Measurements from ENCODE around the gene ARHGDIA. TPM values are rescaled to one million over a fixed set of nuclear protein-coding genes. Genes with fewer than 3 reads are reported as not detected.

Gene ARHGDIA
- total RNA-seq, 2 donors from 2014 or later, result 369 to 410 TPM

GRCh38 chr17:81833921-81834830 is 37.0 kb downstream of the ARHGDIA start:
- peak overlapping the region; percentile 85 to 89 for H3K4me3 Mint-ChIP-seq
- peaks cover 37% of the 10 kb centered on the region for H3K4me1 Mint-ChIP-seq (ENCODE audit: low read depth)
- H3K36me3 Mint-ChIP-seq (ENCODE audit: insufficient read depth in 2 of 2), result peaks cover 0 to 6% of the 10 kb centered on the region in 2 donors
- DNase-seq, result no peak
- H3K27me3 Mint-ChIP-seq (ENCODE audit: low read depth), result no peaks in the 10 kb centered on the region
- ATAC-seq (replicated peaks in 1 of 2), result no peak
- no peak overlapping the region for H3K27ac Mint-ChIP-seq
- no peaks in the 10 kb centered on the region for H3K9me3 Mint-ChIP-seq

GRCh38 chr17:81833160-81833920 is 37.8 kb downstream of the ARHGDIA start, which contains the start of gene MCRIP1:
Gene MCRIP1, minus strand, starts transcription at chr17:81833291. Its CDS starts 8,785 bp downstream, at chr17:81824506.
- Mint-ChIP-seq H3K36me3 (ENCODE audit: insufficient read depth in 2 of 2) (peaks cover 0 to 6% of the 10 kb centered on the region in 2 donors), H3K27ac (peak within 1 kb of the TSS; percentile 96), H3K4me3 (peak within 1 kb of the TSS; percentile 97 to 98), H3K9me3 (no peaks in the 10 kb centered on the region), H3K4me1 (ENCODE audit: low read depth) (peaks cover 37% of the 10 kb centered on the region), H3K27me3 (ENCODE audit: low read depth) (no peaks in the 10 kb centered on the region)
- peak; percentile 98 to 99 for DNase-seq
- peak; percentile 82 to 85 for ATAC-seq (replicated peaks in 1 of 2)

- DNase-seq (peak; percentile 67 to 72), ATAC-seq (replicated peaks in 1 of 2) (peak; percentile 48 to 54)
- H3K36me3 Mint-ChIP-seq (ENCODE audit: insufficient read depth in 2 of 2), result peaks cover 0 to 6% of the 10 kb centered on the region in 2 donors
- H3K27me3 Mint-ChIP-seq (ENCODE audit: low read depth), result no peaks in the 10 kb centered on the region
- H3K9me3 Mint-ChIP-seq, result no peaks in the 10 kb centered on the region
- H3K4me3 Mint-ChIP-seq, result peak overlapping the region; percentile 97 to 98
- H3K4me1 Mint-ChIP-seq (ENCODE audit: low read depth), result peaks cover 37% of the 10 kb centered on the region
- peak overlapping the region; percentile 96 for H3K27ac Mint-ChIP-seq
These were observed 38.5 kb downstream of the ARHGDIA start for GRCh38 chr17:81832608-81833159.

GRCh38 chr17:81831957-81832607 is 39.1 kb downstream of the ARHGDIA start:
- H3K27ac Mint-ChIP-seq, result peak overlapping the region; percentile 96
- H3K36me3 Mint-ChIP-seq (ENCODE audit: insufficient read depth in 2 of 2), result peaks cover 0 to 6% of the 10 kb centered on the region in 2 donors
- no peaks in the 10 kb centered on the region for H3K9me3 Mint-ChIP-seq

GRCh38 chr17:81831563-81831956 is 39.6 kb downstream of the ARHGDIA start:
- H3K36me3 Mint-ChIP-seq (ENCODE audit: insufficient read depth in 2 of 2), result peaks cover 0 to 6% of the 10 kb centered on the region in 2 donors
- H3K9me3 Mint-ChIP-seq, result no peaks in the 10 kb centered on the region
- peak overlapping the region; percentile 97 to 98 for H3K4me3 Mint-ChIP-seq
- ATAC-seq (replicated peaks in 1 of 2) (no peak), DNase-seq (peak in 1 of 2 donors; percentile 15)
- peak overlapping the region; percentile 96 for H3K27ac Mint-ChIP-seq
- H3K27me3 Mint-ChIP-seq (ENCODE audit: low read depth), result no peaks in the 10 kb centered on the region
- peaks cover 37% of the 10 kb centered on the region for H3K4me1 Mint-ChIP-seq (ENCODE audit: low read depth)

More at GRCh38 chr17:81831957-81832607, 39.1 kb downstream of the ARHGDIA start:
- DNase-seq (peak; percentile 54 to 62), ATAC-seq (replicated peaks in 1 of 2) (peak; percentile 31 to 44)
- no peaks in the 10 kb centered on the region for H3K27me3 Mint-ChIP-seq (ENCODE audit: low read depth)
- peak overlapping the region; percentile 97 to 98 for H3K4me3 Mint-ChIP-seq
- H3K4me1 Mint-ChIP-seq (ENCODE audit: low read depth), result peaks cover 37% of the 10 kb centered on the region

- Mint-ChIP-seq H3K27me3 (ENCODE audit: low read depth) (no peaks in the 10 kb centered on the region), H3K27ac (no peak overlapping the region), H3K4me1 (ENCODE audit: low read depth) (peaks cover 30% of the 10 kb centered on the region), H3K36me3 (ENCODE audit: insufficient read depth in 2 of 2) (peaks cover 0 to 6% of the 10 kb centered on the region in 2 donors), H3K4me3 (peak overlapping the region in 1 of 2 donors; percentile 51), H3K9me3 (no peaks in the 10 kb centered on the region)
- ATAC-seq (replicated peaks in 1 of 2) (no peak), DNase-seq (no peak)
These were observed 41.3 kb downstream of the ARHGDIA start for GRCh38 chr17:81829858-81830257.

- ATAC-seq (replicated peaks in 1 of 2), result no peak
- DNase-seq, result no peak
- Mint-ChIP-seq H3K4me3 (no peak overlapping the region), H3K36me3 (ENCODE audit: insufficient read depth in 2 of 2) (peaks cover 0 to 6% of the 10 kb centered on the region in 2 donors), H3K27me3 (ENCODE audit: low read depth) (no peaks in the 10 kb centered on the region), H3K9me3 (no peaks in the 10 kb centered on the region), H3K27ac (no peak overlapping the region), H3K4me1 (ENCODE audit: low read depth) (peaks cover 25% of the 10 kb centered on the region)
These were observed 42.5 kb downstream of the ARHGDIA start for GRCh38 chr17:81828656-81829055.

- H3K36me3 Mint-ChIP-seq (ENCODE audit: insufficient read depth in 2 of 2), result no peaks in the 10 kb centered on the region
- DNase-seq, result no peak
- no peak overlapping the region for H3K4me3 Mint-ChIP-seq
- peaks cover 12% of the 10 kb centered on the region for H3K4me1 Mint-ChIP-seq (ENCODE audit: low read depth)
- H3K27ac Mint-ChIP-seq, result no peak overlapping the region
- H3K9me3 Mint-ChIP-seq, result no peaks in the 10 kb centered on the region
- no peaks in the 10 kb centered on the region for H3K27me3 Mint-ChIP-seq (ENCODE audit: low read depth)
- ATAC-seq (replicated peaks in 1 of 2), result no peak
These were observed 45.2 kb downstream of the ARHGDIA start for GRCh38 chr17:81825841-81826466.

- H3K36me3 Mint-ChIP-seq (ENCODE audit: insufficient read depth in 2 of 2), result no peaks in the 10 kb centered on the region
- H3K9me3 Mint-ChIP-seq, result no peaks in the 10 kb centered on the region
- no peak for DNase-seq
- H3K27ac Mint-ChIP-seq, result no peak overlapping the region
- no peak for ATAC-seq (replicated peaks in 1 of 2)
- H3K27me3 Mint-ChIP-seq (ENCODE audit: low read depth), result no peaks in the 10 kb centered on the region
- peaks cover 4% of the 10 kb centered on the region for H3K4me1 Mint-ChIP-seq (ENCODE audit: low read depth)
- no peak overlapping the region for H3K4me3 Mint-ChIP-seq
These were observed 46.5 kb downstream of the ARHGDIA start for GRCh38 chr17:81824595-81824994.

- Mint-ChIP-seq H3K9me3 (no peaks in the 10 kb centered on the region), H3K36me3 (ENCODE audit: insufficient read depth in 2 of 2) (no peaks in the 10 kb centered on the region), H3K27ac (no peak overlapping the region), H3K4me1 (ENCODE audit: low read depth) (peaks cover 4% of the 10 kb centered on the region), H3K4me3 (no peak overlapping the region), H3K27me3 (ENCODE audit: low read depth) (no peaks in the 10 kb centered on the region)
- ATAC-seq (replicated peaks in 1 of 2) (no peak), DNase-seq (no peak)
These were observed 47.2 kb downstream of the ARHGDIA start for GRCh38 chr17:81823820-81824550.

- Mint-ChIP-seq H3K27me3 (ENCODE audit: low read depth) (no peaks in the 10 kb centered on the region), H3K27ac (no peak overlapping the region), H3K9me3 (no peaks in the 10 kb centered on the region), H3K4me3 (no peak overlapping the region), H3K4me1 (ENCODE audit: low read depth) (peaks cover 4% of the 10 kb centered on the region), H3K36me3 (ENCODE audit: insufficient read depth in 2 of 2) (no peaks in the 10 kb centered on the region)
- DNase-seq (no peak), ATAC-seq (replicated peaks in 1 of 2) (no peak)
These were observed 47.9 kb downstream of the ARHGDIA start for GRCh38 chr17:81822996-81823819.

Data from activated T-cell treated with anti-CD3 and anti-CD28 coated beads, Interleukin-2, amount 50 U/mL, for 72 hours (primary cell).